CD4-positive, alpha-beta memory T cell (primary cell): ENCODE data around the gene TLE7. TPM values are rescaled to one million over a fixed set of nuclear protein-coding genes. Genes with fewer than 3 reads are reported as not detected.

Experiments
- CTCF ChIA-PET: fragments of 350-600 bp; sonication (Branson Sonifier 250); formaldehyde crosslinking; loops from one replicate; lab custom pipeline; 2021; ENCODE audit warnings: inconsistent platforms; ENCODE audit not compliant: partially characterized antibody; lab: Charles Lee
- POLR2A ChIA-PET: fragments of 350-600 bp; sonication (Branson Sonifier 250); formaldehyde crosslinking; loops from one replicate; lab custom pipeline; 2021; ENCODE audit not compliant: partially characterized antibody; lab: Charles Lee
- DNase-seq, 5 donors: peaks; one replicate each; pipeline versions ENCODE4 v3.0.0 to v3.0.0-alpha.2; 2020 to 2022; ENCODE audit warnings: mixed read lengths in 1 of 5
- H3K27ac ChIP-seq: one replicate; pipeline ENCODE4 v1.7.0; 2013; ENCODE audit warnings: low read depth, low read length
- H3K27me3 ChIP-seq: 2 replicates; pipeline ENCODE4 v1.7.0; 2013; ENCODE audit warnings: mild to moderate bottlenecking, low read length, moderate library complexity; ENCODE audit not compliant: insufficient read depth
- H3K36me3 ChIP-seq: 2 replicates; pipeline ENCODE4 v1.7.0; 2013; ENCODE audit warnings: mild to moderate bottlenecking, low read length, moderate library complexity; ENCODE audit not compliant: insufficient read depth
- H3K4me1 ChIP-seq: 2 replicates; pipeline ENCODE4 v1.7.0; 2013; ENCODE audit warnings: mild to moderate bottlenecking, low read length, moderate library complexity; ENCODE audit not compliant: insufficient read depth
- H3K4me3 ChIP-seq, 2 donors: one replicate each; pipeline ENCODE4 v1.7.0; 2013; ENCODE audit warnings: low read length in 2 of 2, mild to moderate bottlenecking in 1 of 2
- H3K9me3 ChIP-seq, 2 donors: one replicate each; pipeline ENCODE4 v1.7.0; 2013; ENCODE audit warnings: low read length in 2 of 2, control low read depth in 1 of 2; ENCODE audit not compliant: control insufficient read depth in 1 of 2
- H3K27ac Mint-ChIP-seq, 7 donors: one replicate each; pipeline ENCODE4 v1.8.0; 2020 to 2021; ENCODE audit warnings: mixed read lengths in 7 of 7, mild to moderate bottlenecking in 6 of 7, inconsistent platforms in 3 of 7, moderate library complexity in 3 of 7
- H3K27me3 Mint-ChIP-seq, 2 donors: one replicate each; pipeline ENCODE4 v1.8.0; 2020 to 2021; ENCODE audit warnings: mixed read lengths in 2 of 2
- H3K36me3 Mint-ChIP-seq, 2 donors: one replicate each; pipeline ENCODE4 v1.8.0; 2020 to 2021; ENCODE audit warnings: mixed read lengths in 2 of 2, inconsistent platforms in 1 of 2, mild to moderate bottlenecking in 1 of 2
- H3K4me1 Mint-ChIP-seq, 4 donors: one replicate each; pipeline ENCODE4 v1.8.0; 2020 to 2021; ENCODE audit warnings: mixed read lengths in 4 of 4, mild to moderate bottlenecking in 1 of 4
- H3K4me3 Mint-ChIP-seq, 8 donors: one replicate each; pipeline ENCODE4 v1.8.0; 2020 to 2021; ENCODE audit warnings: mixed read lengths in 8 of 8, mild to moderate bottlenecking in 7 of 8, moderate library complexity in 6 of 8, inconsistent platforms in 3 of 8
- H3K9me3 Mint-ChIP-seq, 8 donors: one replicate each; pipeline ENCODE4 v1.8.0; 2020 to 2021; ENCODE audit warnings: mixed read lengths in 8 of 8, mild to moderate bottlenecking in 5 of 8, inconsistent platforms in 3 of 8, moderate library complexity in 1 of 8
- intact Hi-C: fragments of 100-400 bp; cut with micrococcal nuclease; formaldehyde crosslinking; loops from one replicate; pipeline ENCODE4 v1.15.1; 2023
- polyA plus RNA-seq, 2 donors: library from polyadenylated mRNA; unstranded; fragments of 300-500 nt; fragmentation: Illumina TruSeq; gene quantifications; one replicate each; pipeline ENCODE4 v1.2.3, GENCODE V29; 2021
- total RNA-seq, 2 experiments: library from RNA; stranded (reverse); gene quantifications; one replicate each; pipeline ENCODE4 v1.2.3, GENCODE V29; 2021

TLE7 gene
- total RNA-seq (not detected), polyA plus RNA-seq (not detected)

DNA sequence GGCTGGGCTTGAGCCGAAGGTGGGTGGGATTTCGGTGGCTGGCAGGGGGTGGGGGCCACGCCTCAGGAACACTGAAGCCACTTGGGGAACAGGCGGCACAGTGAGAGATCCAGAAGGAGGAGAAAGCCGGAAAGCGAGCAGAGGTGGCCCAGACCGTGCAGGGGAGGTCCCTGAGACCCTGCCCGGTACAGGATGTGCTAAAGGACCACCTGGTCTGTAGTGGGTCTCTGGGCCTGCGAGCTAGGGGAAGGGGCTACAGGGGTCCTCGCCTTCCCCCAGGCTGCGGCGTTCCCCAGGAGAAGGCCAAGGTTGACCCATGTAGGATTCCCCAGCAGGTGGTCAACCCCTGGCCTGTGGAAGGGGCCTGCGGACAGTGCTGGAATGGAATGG lies at the start of gene TLE7:
TSS of gene TLE7 (minus strand) at position 4 of the 390 bp plus-strand sequence. CDS start 8,730 bp downstream, outside the sequence.
- Mint-ChIP-seq H3K4me1 (peaks cover 0 to 3% (median 0%) of the 10 kb centered on the region in 4 donors), H3K9me3 (peaks cover 0 to 33% (median 23%) of the 10 kb centered on the region in 8 donors), H3K36me3 (peaks cover 0 to 3% of the 10 kb centered on the region in 2 donors), H3K27ac (no peak within 1 kb of the TSS), H3K4me3 (no peak within 1 kb of the TSS), H3K27me3 (peaks cover 7 to 18% of the 10 kb centered on the region in 2 donors)
- DNase-seq = no peak
- Histone ChIP-seq H3K27ac (no peak within 1 kb of the TSS), H3K4me1 (no peaks in the 10 kb centered on the region), H3K36me3 (no peaks in the 10 kb centered on the region), H3K4me3 (no peak within 1 kb of the TSS), H3K27me3 (no peaks in the 10 kb centered on the region), H3K9me3 (peaks cover 0 to 10% of the 10 kb centered on the region in 2 donors)
- intact Hi-C loops = no loop called here
- ChIA-PET CTCF (interaction anchor here (0.7 to 1.6 kb wide), 3 partner anchors 20 to 168 kb away, joined by 3 to 6 read pairs (median 3); partner anchors contain the start of gene ZNF23), POLR2A (no interaction called here)

DNA sequence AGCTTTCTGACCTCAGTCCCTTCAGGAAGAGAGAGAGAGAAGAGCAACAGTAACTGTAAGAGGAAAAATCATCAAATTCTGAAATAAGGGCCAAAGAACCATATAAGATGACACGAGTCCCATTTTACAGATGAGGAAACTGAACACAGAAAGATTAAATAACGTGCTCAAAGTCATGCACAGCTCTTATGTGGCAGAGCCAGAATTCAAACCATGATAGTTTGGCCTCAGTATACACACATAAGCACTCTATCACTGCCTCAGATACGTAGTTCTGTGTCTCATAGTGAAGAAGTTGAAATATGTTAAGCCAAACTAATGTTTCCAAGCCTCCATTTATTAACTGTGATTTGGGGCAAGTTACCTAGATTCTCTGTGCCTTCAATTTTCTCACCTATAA lies 49.2 kb upstream of the TLE7 start:
- POLR2A ChIA-PET = no interaction called here
- Histone ChIP-seq H3K36me3 (no peaks in the 10 kb centered on the region), H3K4me1 (no peaks in the 10 kb centered on the region), H3K27ac (no peak overlapping the region), H3K4me3 (no peak overlapping the region), H3K9me3 (no peaks in the 10 kb centered on the region), H3K27me3 (no peaks in the 10 kb centered on the region)
- Mint-ChIP-seq H3K9me3 (no peaks in the 10 kb centered on the region), H3K27ac (no peak overlapping the region), H3K4me1 (no peaks in the 10 kb centered on the region), H3K36me3 (peaks cover 0 to 3% of the 10 kb centered on the region in 2 donors), H3K4me3 (no peak overlapping the region), H3K27me3 (peaks cover 0 to 4% of the 10 kb centered on the region in 2 donors)
- CTCF ChIA-PET = interaction anchor here (1.1 kb wide), 1 partner anchor 120 kb away, joined by 3 read pairs; no protein-coding TSS in a partner anchor
- intact Hi-C loops = no loop called here
- no peak for DNase-seq

DNA sequence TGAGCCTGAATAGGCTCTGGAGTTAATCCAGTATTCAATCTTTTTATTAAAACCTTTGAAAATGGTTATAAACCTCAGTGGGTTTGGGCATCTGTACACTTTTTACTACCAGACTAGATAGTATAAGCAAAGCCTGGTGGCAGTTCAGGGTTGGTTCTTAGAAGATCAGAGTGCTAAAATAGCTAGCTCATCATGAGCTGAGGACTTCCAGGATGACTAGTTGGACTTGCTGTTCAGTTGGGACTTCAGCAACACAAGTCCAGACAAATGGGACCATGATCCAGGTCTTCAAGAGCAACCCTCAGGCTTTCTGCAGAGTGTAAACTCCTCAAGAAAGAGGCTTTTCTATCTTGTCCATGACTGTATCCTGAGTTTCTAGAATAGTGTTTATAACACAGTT lies 48.5 kb upstream of the TLE7 start:
- no peak for DNase-seq
- Histone ChIP-seq H3K4me3 (no peak overlapping the region), H3K4me1 (no peaks in the 10 kb centered on the region), H3K27ac (no peak overlapping the region), H3K36me3 (no peaks in the 10 kb centered on the region), H3K27me3 (no peaks in the 10 kb centered on the region), H3K9me3 (no peaks in the 10 kb centered on the region)
- peaks cover 0 to 4% of the 10 kb centered on the region in 2 donors for H3K27me3 Mint-ChIP-seq
- peaks cover 0 to 4% (median under 1%) of the 10 kb centered on the region in 4 donors for H3K4me1 Mint-ChIP-seq
- no peak overlapping the region for H3K27ac Mint-ChIP-seq
- ChIA-PET POLR2A (interaction anchor here (0.6 kb wide), 1 partner anchor 185 kb away, joined by 3 read pairs; no protein-coding TSS in a partner anchor), CTCF (interaction anchor here (1.3 to 1.9 kb wide), 3 partner anchors 9 to 36 kb away, joined by 3 to 9 read pairs (median 6); no protein-coding TSS in a partner anchor)
- intact Hi-C loops = no loop called here
- peaks cover 0 to 3% of the 10 kb centered on the region in 2 donors for H3K36me3 Mint-ChIP-seq
- H3K4me3 Mint-ChIP-seq = no peak overlapping the region
- no peaks in the 10 kb centered on the region for H3K9me3 Mint-ChIP-seq

DNA sequence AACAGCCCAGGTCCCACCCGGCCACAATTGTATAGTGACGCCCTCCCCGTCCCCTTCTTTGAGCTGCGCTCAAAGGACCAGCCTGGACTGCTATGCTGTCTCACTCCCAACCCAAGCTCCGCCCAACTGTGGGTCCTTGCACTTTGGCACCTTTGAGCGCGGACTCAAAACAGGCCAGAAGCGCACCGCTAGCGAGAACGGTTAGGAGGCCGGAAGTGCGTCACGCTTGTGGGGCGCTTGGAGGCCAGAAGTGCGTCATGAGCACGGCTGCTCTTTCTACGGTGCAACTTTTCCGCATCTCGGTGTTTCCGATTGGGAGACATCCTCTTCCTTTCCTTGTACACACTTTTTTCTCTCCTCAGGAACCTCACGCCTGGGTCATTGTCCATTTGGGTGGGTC lies 47.3 kb upstream of the TLE7 start, which contains the start of gene ZNF19:
TSS of gene ZNF19 (minus strand) at position 203 of the 400 bp plus-strand sequence. CDS start 7,210 bp downstream, outside the sequence.
- H3K27me3 ChIP-seq = no peaks in the 10 kb centered on the region
- H3K4me3 ChIP-seq = no peak within 1 kb of the TSS
- H3K27ac ChIP-seq = no peak within 1 kb of the TSS
- Mint-ChIP-seq H3K36me3 (peaks cover 0 to 3% of the 10 kb centered on the region in 2 donors), H3K4me1 (peaks cover 6 to 11% (median 7%) of the 10 kb centered on the region in 4 donors), H3K27ac (no peak within 1 kb of the TSS), H3K9me3 (no peaks in the 10 kb centered on the region), H3K27me3 (peaks cover 0 to 4% of the 10 kb centered on the region in 2 donors), H3K4me3 (no peak within 1 kb of the TSS)
- DNase-seq = no peak
- no peaks in the 10 kb centered on the region for H3K36me3 ChIP-seq
- H3K4me1 ChIP-seq = peaks cover 4% of the 10 kb centered on the region
- H3K9me3 ChIP-seq = no peaks in the 10 kb centered on the region
- intact Hi-C loops = no loop called here
- ChIA-PET POLR2A (interaction anchor here (1.3 kb wide), 1 partner anchor 27 kb away, joined by 5 read pairs; the partner anchor contains the start of gene ZNF23), CTCF (interaction anchor here (1.3 to 1.9 kb wide), 3 partner anchors 10 to 35 kb away, joined by 3 to 9 read pairs (median 6); no protein-coding TSS in a partner anchor)

DNA sequence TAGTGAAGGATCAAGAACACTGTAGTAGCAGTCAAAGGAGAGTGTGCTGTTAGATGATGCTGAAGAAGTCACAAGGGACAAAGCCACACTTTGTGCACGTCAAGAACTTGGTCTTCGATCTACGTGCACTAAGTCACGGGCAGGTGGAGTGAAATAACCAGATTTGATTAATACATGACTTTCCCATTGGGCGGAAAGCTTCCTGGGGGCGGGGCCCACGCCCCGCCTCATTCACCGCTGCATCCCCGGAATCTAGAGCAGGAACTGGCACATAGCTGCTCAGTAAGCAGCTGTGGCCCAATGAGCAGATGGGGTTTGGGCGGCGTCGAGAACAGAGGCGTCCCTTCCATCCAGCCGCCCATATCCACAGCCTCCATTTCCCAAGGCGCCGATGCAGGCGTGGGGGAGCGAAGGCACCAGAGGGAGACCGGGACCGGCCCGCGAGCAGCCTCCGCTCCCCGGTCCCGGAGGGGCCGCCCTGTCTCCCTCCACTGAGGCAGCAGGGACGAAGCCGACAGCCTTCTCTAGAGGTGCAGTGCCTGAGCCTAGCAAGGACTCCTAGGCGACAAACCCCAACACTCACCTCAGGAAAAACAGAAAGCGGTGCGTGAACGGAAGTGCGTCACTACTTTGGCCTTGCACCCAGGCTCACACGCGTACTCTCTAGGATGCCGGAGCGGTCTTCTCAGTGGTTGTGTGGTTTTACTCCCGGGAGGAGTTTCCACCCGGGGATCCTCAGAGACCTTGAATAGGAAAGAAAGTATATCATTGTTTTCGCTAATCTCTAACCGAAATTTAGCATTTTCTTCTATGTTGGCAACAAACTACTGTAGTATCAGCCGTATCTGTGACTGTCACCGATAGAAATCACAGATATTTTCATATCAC lies 42.4 kb upstream of the TLE7 start:
- DNase-seq = peak; percentile 84 to 92 (median 87)
- no peaks in the 10 kb centered on the region for H3K36me3 ChIP-seq
- H3K4me3 ChIP-seq = peak overlapping the region; percentile 87 to 98
- Mint-ChIP-seq H3K36me3 (peaks cover 2 to 16% of the 10 kb centered on the region in 2 donors), H3K4me1 (peaks cover 14 to 18% (median 17%) of the 10 kb centered on the region in 4 donors), H3K27me3 (peaks cover 0 to 3% of the 10 kb centered on the region in 2 donors), H3K27ac (peak overlapping the region; percentile 81 to 98 (median 97)), H3K9me3 (peaks cover 0 to 2% (median 0%) of the 10 kb centered on the region in 8 donors), H3K4me3 (peak overlapping the region; percentile 82 to 92 (median 88))
- peak overlapping the region; percentile 87 for H3K27ac ChIP-seq
- H3K9me3 ChIP-seq = no peaks in the 10 kb centered on the region
- ChIA-PET POLR2A (interaction anchor here (1.1 to 3.8 kb wide), 4 partner anchors 22 to 609 kb away, joined by 3 to 74 read pairs (median 6); partner anchors contain the start of genes DHX38, TXNL4B and ZNF23), CTCF (interaction anchor here (1.0 to 5.1 kb wide), 2 partner anchors 18 to 21 kb away, joined by 3 to 31 read pairs; partner anchors contain the start of gene ZNF23)
- H3K4me1 ChIP-seq = peaks cover 10% of the 10 kb centered on the region
- intact Hi-C loops = loop anchor here (1.0 to 5.0 kb wide), 4 partner anchors 22 to 683 kb away; partner anchors contain the start of genes DHODH, VAC14 and ZNF23
- H3K27me3 ChIP-seq = no peaks in the 10 kb centered on the region

DNA sequence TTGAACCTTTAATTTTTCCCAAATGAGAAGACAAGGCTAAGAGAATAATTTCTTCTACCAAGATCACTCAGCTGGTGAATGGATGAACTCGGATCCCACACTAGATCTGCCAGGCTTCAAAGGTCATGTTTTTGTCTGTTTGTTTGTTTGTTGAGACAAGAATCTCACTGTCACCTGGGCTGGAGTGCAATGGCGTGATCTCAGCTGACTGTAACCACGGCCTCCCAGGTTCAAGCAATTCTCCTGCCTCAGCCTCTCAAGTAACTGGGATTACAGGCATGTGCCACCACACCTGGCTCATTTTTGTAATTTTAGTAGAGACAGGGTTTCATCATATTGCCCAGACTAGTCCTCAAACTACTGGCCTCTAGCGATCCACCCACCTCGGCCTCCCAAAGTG lies 40.7 kb upstream of the TLE7 start:
- Mint-ChIP-seq H3K4me1 (peaks cover 14 to 20% (median 17%) of the 10 kb centered on the region in 4 donors), H3K27ac (peak overlapping the region in 5 of 7 donors; percentile 30 to 98 (median 96)), H3K4me3 (peak overlapping the region in 3 of 8 donors; percentile 13 to 53 (median 17)), H3K36me3 (peaks cover 12 to 27% of the 10 kb centered on the region in 2 donors), H3K27me3 (no peaks in the 10 kb centered on the region), H3K9me3 (peaks cover 0 to 2% (median 0%) of the 10 kb centered on the region in 8 donors)
- no peak for DNase-seq
- Histone ChIP-seq H3K4me3 (no peak overlapping the region), H3K27ac (no peak overlapping the region), H3K36me3 (no peaks in the 10 kb centered on the region), H3K4me1 (peaks cover 10% of the 10 kb centered on the region), H3K9me3 (no peaks in the 10 kb centered on the region), H3K27me3 (no peaks in the 10 kb centered on the region)
- CTCF ChIA-PET = interaction anchor here (0.6 to 5.1 kb wide), 2 partner anchors 17 to 20 kb away, joined by 3 to 31 read pairs; partner anchors contain the start of gene ZNF23
- POLR2A ChIA-PET = interaction anchor here (0.8 to 1.0 kb wide), 2 partner anchors 18 to 20 kb away, joined by 3 read pairs; partner anchors contain the start of gene ZNF23
- intact Hi-C loops = loop anchor here (5.0 kb wide), 1 partner anchor 525 kb away; the partner anchor contains the start of gene DHODH
